Raji (cell line): ENCODE results near the gene PRR36.
A peak's percentile ranks its signal among the peaks of the same experiment; 100 is the strongest.

ENCODE experiments used
- POLR2A ChIP-seq: IDR thresholded peaks from 2 replicates; pipeline ENCODE4 v1.6.1; 2011; ENCODE audit warnings: low read depth, low read length, control low read depth; ENCODE audit not compliant: insufficient read depth

PRR36 gene

DNA sequence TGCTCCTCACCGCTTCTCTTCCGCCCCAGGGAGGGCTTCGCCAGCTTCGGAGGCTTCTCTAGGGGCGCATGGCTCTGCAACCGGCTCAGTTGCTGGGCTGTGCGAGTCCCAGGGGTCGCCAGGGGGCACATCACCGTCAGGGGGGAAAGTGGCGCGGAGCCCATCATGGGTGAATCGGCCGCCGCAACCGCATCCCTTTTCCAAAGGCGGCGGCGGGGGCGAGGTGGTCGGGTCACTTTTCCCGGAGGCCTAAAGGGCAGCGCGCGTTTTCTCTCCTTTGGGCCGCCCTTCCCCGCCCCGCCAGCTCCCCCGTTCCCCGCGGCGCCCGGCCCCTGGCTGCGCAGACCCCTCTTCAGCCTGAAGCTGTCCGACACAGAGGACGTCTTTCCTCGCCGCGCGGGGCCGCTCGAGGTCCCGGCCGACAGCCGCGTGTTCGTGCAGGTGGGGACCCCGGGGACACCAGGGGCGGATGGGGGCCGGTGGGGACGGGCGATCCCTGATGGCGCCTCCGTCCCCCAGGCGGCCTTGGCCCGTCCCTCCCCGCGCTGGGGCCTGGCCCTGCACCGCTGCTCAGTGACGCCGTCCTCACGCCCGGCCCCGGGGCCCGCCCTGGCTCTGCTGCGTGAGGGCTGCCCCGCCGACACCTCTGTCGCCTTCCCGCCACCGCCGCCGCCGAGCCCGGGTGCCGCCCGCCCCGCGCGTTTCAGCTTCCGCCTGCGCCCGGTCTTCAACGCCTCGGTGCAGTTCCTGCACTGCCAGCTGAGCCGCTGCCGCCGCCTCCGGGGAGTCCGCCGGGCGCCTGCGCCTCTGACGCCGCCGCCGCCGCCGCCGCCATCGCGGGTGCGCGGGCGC, 42.1 kb upstream of the PRR36 start:
- TF ChIP-seq POLR2A = no peak

- TF ChIP-seq POLR2A = no peak
Measured at GRCh38 chr19:7915250-7916102, 41.3 kb upstream of the PRR36 start.

GRCh38 chr19:7914598-7915045, 40.4 kb upstream of the PRR36 start, which contains the start of gene TGFBR3L:
Gene TGFBR3L (plus strand): TSS chr19:7914830.
- TF ChIP-seq POLR2A = 0 out of 2 replicates have a peak, but pooled peaks have one; percentile 27

DNA sequence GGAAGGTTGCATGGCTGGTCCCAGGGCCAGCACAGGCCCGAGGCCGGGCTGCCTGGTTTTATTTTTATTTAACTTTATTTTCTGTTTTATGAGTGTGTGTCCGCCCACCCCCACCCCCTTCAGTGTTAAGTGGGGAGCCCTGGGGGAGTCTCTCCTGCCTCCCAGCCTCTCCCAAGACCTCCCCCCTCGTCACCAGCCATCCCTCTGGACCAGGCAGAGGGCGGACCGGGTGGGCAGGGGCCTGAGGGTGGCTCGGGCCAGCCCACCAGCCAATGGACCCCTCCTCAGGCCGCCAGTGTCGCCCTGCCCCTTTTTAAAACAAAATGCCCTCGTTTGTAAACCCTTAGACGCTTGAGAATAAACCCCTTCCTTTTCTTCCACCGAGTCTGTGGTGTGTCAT, 39.9 kb upstream of the PRR36 start:
- no peak for TF ChIP-seq POLR2A

DNA sequence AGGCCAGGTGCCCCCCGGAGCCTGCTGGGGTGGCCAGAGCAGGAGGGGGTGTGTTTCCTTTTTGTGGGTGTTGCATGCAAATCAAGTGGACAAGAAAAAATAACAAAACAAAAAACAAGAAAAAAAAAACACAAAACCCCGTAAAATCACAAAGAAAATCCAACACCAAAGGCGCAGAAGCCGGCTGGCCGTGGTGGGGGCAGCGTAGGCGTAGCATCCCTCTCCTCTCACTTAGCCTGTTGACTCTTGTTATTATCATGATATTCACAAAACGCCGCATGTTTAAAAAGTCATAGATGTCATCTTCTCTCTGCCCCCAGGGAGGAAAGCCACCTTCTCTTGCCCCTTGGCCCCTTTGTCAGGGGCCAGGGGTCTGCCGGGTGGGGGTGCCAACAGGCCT, 39.5 kb upstream of the PRR36 start:
- TF ChIP-seq POLR2A = no peak

- no peak for TF ChIP-seq POLR2A
Measured at GRCh38 chr19:7912697-7913564, 38.7 kb upstream of the PRR36 start.

DNA sequence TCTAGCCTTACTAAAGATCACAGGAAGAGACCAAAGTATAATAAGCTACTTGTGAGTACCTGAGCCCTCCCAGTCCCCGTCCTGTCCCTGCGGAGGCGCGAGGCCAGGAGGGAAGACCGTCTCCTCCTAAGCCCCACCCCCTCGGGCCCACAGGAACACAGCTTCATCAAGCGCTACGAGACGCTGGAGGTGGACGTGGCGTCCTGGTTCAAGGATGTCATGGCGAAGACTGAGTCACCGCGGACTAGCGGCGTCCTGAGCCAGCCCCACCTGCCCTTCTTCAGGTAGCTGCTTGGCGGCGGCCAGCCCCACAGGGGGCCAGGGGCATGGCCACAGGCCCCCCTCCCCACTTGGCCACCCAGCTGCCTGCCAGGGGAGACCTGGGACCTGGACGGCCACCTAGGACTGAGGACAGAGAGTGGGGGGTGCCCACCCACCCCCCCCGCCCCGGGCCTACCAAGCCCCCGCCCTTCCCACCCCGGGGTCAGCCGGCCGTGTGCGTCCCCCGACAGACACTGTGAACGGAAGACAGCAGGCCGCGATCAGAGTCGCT, 38.0 kb upstream of the PRR36 start:
- no peak for TF ChIP-seq POLR2A

DNA sequence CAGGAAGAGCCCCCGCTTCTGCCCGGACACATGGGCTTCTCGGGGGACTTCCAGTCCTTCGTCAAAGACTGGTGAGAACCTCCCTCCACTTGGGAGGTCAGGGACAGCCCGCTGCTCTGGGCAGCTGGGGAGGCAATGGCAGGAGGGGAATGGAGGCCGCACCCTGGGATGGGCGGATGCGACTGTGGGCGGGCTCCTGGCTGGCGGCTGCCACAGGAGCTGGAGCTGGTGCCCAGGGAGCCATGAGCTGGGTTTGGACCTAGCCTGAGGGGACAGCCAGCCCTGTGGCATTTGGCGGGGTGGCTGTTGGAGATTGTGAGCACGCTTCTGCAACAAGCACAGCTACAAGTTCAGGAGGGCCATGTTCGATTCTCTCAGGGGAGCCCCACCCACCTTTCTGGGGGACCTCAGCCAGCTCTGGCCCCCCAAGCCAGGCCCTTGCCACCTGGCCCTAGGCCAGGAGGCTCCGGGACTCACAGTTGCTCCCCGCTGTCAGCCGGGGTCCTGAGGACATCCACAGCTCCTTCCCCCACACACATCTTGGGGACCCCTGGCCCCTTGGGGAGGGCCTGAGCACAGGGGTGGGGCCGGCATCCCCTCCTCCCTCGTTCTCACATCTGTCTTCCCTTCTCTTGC, 37.4 kb upstream of the PRR36 start:
- TF ChIP-seq POLR2A = no peak

DNA sequence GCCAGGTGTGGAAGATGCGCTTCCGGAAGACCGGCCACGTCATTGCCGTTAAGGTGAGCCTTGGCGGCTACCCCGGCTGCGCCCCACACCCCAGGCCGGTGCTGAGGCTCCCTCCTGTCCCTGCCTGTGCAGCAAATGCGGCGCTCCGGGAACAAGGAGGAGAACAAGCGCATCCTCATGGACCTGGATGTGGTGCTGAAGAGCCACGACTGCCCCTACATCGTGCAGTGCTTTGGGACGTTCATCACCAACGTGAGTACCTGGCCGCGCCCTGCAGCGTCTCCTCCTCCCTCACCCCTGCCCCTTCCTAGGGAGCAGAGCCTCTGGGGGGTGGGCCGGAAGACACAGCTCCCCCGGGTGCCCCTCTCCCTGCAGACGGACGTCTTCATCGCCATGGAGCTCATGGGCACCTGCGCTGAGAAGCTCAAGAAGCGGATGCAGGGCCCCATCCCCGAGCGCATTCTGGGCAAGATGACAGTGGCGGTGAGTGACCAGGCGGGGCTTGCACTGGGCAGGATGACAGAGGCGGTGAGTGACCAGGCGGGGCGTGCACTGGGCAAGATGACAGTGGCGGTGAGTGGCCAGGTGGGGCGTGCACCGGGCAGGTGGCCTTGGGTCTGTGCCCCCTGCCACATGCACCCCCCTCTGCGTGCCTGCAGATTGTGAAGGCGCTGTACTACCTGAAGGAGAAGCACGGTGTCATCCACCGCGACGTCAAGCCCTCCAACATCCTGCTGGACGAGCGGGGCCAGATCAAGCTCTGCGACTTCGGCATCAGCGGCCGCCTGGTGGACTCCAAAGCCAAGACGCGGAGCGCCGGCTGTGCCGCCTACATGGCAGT, 36.4 kb upstream of the PRR36 start:
- no peak for TF ChIP-seq POLR2A

DNA sequence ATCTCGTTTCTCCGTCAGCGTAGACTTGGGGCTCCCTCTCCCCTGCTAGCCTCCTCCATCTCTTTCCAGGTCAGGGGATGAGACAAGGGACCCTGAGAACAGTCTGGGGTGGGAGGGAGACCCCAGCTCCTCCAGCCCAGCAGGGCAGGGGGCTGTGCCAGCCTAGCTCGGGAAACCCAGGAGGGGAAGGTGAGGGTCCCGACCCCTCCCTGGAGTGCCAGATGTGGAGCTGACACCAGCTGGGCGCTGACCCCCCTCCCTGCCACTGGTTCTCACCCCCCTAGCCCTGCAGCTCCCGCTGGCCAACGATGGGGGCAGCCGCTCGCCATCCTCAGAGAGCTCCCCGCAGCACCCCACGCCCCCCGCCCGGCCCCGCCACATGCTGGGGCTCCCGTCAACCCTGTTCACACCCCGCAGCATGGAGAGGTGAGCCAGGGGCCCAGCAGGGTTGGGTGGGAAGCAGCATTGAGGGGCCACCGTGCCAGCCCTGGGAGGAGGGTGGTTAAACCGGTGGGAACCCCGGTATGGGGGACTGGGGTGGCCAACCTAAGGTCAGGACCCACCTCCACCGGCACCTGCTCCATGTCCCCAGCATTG, 35.4 kb upstream of the PRR36 start:
- no peak for TF ChIP-seq POLR2A

- TF ChIP-seq POLR2A = no peak
Measured at GRCh38 chr19:7908742-7909461, 34.7 kb upstream of the PRR36 start.

DNA sequence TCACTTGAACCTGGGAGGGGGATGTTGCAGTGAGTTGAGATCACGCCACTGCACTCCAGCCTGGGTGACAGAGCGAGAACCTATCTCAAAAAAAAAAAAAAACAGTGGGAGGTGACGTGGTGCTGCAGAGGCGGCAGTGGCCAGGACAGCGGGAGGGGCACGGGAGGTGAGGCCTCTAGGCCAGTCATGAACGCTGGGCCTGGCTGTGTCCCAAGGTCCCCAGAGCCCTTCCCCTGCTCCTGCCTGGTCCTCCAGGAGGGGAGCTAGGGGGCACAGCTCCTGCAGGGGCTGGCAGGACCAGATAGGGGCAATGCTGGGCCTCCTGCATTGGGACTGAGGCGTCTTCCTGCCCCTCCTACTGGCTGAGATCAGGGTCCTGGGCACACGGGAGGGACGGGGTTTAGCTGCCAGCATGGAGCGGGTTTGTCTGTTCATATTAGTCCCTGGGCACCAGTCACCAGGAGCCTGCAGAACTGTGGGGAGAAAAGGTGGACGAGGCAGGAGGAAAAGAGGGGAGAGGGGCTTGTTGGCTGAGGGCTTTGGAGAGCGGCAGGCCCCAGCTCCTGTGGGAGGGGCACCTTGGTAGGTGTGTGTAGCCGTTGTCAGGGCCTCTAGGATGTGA, 34.0 kb upstream of the PRR36 start:
- no peak for TF ChIP-seq POLR2A
